Suppressor macrophage treated with lipopolysaccharide for 1 hour (primary cell): Measurements from ENCODE around the gene SCAP.
"Not testable (repeated sequence)": the region's sequence is repeated elsewhere in the genome, so short reads cannot be mapped to it uniquely, and the experiment has no call there.

Experiments
- DNase-seq, 3 donors: peaks; one replicate each; pipeline ENCODE4 v3.0.0-alpha.2; 2020 to 2022

SCAP gene

DNA sequence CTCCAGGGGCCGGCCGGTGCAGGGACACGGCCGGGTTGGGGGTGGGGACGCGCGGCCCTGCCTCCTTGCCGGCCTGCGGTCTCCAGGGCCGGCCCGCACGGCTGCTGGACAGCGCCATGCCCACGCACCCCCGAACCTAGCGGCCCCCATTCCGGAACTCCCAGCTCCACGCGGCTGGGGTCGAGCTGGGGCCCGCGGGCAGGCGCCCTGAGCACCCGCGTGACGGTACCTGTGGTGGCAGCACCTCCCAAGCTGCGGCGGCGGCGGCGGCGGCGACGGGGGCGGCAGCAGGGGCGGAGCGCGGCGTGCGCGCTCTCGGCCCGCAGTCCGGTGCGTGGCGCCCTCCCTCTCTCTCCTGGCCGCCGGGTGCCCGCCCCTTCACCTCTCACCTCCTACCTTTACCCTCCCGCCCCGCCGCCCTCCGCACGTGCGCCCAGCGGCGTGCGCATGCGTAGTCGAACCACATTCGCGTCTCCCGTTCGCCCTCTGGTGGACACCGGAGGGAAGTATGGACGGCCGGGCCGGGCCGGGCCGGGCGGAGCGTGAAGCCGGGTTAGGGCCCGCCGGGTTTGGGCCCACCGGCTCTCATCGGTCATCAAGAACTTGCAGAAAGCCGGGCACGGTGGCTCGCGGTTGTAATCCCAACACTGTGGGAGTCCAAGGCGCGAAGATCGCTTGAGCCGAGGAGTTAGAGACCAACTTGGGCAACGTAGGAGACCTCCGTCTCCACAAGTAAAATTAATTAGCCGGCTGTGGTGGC, at the start of gene SCAP:
SCAP (minus strand) TSS at position 372 of the 760 bp plus-strand sequence. CDS start 32,948 bp downstream, outside the sequence.
- peak; percentile 87 to 94 (median 92) for DNase-seq

GRCh38 chr3:47523310-47524073, 47.8 kb upstream of the SCAP start:
- DNase-seq: peak in 1 of 3 donors; percentile 13

- DNase-seq: peak; percentile 93 to 94 (median 93)
Observed at GRCh38 chr3:47522082-47522987, 46.6 kb upstream of the SCAP start.

GRCh38 chr3:47520756-47521155, 45.0 kb upstream of the SCAP start:
- no peak for DNase-seq

DNA sequence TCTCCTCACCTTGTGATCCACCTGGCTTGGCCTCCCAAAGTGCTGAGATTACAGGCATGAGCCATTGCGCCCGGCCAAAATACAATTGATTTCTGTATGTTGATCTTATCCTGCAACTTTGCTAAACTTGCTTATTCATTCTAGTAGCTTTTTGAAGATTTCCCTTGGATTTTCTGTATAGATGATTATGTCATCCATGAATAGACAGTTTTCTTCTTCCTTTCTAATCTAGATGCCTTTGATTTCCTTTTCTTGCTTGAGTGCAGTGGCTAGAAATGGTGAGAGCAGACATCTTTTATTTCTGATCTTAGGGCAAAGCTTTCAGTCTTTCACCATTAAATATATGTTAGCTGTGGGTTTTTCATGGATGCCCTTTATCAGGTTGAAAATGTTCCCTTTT, 42.2 kb upstream of the SCAP start:
- DNase-seq: no peak

- no peak for DNase-seq
Observed at GRCh38 chr3:47515864-47516319, 40.2 kb upstream of the SCAP start.

- DNase-seq: no peak
Observed at GRCh38 chr3:47515100-47515499, 39.4 kb upstream of the SCAP start.

DNA sequence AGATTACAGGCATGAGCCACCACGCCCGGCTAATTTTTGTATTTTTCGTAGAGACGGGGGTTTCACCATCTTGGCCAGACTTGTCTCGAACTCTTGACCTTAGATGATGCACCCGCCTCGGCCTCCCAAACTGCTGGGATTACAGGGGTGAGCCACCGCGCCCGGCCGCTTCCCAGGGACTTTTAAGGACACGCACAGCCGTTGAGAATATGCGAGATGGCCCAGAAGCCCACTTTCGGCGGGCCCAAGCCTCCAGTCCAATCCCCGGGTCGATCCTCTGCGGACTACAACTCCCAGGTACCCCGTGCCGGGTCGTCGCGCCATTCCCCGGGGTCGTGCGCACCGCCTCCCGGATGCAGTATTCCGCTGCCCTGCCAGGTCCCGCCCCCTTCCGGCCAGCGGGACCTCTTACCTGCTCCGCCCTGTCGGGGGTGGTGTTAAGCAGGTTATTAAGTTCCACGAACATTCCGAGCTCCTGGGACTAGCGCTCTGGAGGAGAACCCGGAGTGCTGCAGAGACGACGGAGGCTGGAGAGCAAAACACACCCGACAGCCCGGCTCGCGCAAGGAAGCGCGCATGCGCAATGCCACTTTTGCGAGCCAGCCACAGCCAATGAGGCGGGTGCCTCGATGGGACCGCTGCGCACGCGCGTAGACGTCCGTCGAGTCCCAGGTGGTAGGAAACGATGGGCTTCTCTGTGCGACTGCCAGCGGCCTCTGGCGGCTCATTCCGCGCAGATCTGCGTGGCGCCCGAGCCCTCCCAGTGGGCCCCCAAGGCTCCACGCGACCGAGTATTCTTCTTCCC, 37.6 kb upstream of the SCAP start, which contains the start of gene ELP6:
ELP6 (minus strand) TSS at position 588 of the 805 bp plus-strand sequence; CDS start at position 466, 122 bp downstream.
- peak; percentile 98 for DNase-seq

DNA sequence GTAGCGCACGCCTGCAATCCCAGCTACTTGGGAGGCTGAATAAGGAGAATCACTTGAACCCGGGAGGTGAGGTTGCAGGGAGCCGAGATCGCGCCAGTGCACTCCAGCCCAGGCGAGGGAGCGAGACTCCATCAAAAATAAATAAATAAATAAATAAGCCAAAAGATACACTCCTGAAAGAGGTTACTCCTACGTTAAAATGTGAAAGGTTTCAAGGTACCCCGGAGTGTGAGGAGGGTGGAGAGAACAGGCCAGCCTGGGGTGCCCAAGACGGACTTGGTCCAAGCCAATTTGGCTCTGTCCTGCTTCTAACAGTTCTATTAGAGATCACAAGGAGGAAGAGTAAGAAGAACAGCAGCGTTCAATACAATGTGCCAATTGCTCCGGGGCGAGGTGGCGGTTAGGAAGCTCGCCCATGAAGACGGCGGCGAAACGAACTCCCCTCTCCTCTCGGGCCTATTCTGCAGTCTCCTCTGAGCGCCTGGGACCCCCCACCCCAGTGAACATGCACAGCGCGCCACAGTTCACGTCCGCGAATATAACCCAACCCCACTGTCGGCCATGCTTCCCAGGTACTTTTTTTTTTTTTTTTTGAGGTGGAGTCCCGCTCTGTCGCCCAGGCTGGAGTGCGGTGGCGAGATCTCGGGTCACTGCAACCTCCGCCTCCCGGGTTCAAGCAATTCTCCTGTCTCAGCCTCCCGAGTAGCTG, 36.8 kb upstream of the SCAP start:
- peak in 2 of 3 donors; percentile 7 to 18 for DNase-seq

- not testable (repeated sequence) for DNase-seq
Observed at GRCh38 chr3:47505267-47505666, 29.5 kb upstream of the SCAP start.

DNA sequence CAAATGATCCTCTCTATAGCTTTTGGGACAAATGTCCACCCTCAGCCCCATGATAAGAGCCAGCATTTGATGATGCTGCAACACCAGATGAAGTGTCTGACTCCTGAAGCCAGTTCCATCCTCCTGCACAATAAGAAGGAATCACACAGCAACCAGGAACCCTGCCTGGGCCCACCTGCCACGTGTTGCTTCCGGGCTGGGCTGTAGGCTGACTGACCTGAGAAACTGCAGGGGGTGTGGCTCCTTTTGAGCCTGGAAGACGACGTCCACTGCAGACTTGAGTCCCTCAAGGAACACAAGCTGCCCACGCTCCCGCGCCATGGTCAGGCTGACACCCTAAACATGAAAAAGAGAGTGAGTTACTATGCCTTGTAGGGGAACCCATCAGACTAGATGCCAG, 28.4 kb upstream of the SCAP start:
- no peak for DNase-seq

- no peak for DNase-seq
Observed at GRCh38 chr3:47503033-47503432, 27.3 kb upstream of the SCAP start.

- DNase-seq: no peak
Observed at GRCh38 chr3:47496892-47497291, 21.2 kb upstream of the SCAP start.

GRCh38 chr3:47495886-47496285, 20.1 kb upstream of the SCAP start:
- no peak for DNase-seq

DNA sequence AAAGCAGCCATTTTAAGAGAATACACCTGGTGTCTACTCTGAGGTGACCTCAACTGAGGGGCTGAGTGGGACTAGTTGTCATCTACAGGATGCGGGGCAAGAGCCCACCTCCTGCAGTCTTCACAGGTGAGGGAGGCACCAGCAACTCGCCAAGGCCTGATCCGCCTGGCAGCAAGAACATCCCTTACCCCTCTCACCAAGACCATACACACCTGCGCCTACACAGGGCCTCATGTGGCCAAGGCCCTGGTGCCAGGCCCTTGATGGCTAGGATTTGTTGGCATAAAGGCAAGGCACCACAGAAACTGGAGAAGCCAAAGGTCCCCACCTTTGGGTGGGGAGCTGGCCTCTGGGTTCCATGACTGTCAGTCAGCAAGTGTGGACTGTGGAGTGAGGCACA, 19.4 kb upstream of the SCAP start:
- DNase-seq: no peak

DNA sequence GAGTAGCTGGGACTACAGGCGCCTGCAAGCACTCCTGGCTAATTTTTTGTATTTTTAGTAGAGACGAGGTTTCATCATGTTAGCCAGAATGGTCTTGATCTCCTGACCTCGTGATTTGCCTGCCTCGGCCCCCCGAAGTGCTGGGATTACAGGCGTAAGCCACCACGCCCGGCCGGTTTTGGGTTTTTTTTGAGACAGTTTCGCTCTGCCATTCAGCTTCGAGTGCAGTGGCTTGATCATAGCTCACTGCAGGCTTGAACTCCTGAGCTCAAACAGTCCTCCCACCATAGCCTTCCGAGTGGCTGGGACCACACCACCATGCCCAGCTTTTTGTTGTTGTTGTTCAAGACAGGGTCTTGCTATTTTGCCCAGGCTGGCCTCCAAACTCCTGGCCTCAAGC, 16.0 kb upstream of the SCAP start:
- DNase-seq: no peak

DNA sequence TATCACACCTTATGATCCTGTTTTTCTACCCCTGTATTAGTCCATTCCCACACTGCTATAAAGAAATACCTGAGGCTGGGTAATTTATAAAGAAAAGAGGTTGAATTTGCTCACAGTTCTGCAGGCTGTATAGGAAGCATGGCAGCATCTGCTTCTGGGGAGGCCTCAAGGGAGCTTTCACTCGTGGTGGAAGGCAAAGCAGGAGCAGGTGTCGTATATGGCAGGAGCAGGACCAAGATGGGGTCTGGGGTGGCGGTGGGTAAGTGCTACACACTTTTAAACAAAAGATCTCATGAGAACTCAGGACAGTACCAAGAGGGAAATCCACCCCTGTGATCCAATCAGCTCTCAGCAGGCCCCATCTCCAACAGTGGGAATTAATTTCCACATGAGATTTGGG, 15.4 kb upstream of the SCAP start:
- DNase-seq: no peak

GRCh38 chr3:47487265-47487664, 11.5 kb upstream of the SCAP start:
- no peak for DNase-seq

DNA sequence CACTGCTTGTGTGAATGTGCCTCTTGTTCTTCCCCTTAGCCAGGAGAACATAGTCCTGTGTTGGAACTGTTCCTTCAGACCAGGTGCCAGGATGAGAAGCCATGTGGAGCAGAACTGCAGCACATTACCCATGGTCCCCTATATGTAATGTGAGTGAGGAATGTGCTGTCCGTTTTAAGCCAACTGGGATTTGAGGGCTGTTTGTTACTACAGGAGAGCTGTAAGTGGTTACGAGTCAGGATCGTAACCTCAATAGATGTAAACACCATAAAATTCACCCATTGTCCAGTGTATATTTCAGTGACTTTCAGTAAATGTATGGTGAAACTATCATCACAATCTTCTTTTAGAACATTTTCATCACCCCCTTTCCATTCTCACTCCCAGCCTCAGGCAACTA, 10.1 kb upstream of the SCAP start:
- no peak for DNase-seq

DNA sequence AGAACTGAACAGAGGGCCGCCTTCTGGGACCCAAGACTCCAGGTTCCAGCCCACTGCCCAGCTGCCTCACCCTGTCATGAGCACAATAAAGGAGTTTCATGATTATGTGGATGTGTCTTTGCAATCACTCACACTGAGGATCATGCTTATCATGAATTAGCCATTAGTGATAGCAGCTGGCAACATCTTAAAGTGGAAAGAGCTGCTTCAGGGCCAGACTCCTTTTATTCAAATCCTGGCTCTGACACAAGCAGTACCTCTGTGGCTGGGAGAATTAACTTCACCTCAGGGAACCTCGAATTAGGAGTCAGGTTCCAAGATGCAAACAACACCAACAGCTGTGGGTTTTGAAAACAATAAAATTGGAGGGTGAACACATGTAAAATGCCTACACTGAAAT, 6.6 kb upstream of the SCAP start:
- no peak for DNase-seq

DNA sequence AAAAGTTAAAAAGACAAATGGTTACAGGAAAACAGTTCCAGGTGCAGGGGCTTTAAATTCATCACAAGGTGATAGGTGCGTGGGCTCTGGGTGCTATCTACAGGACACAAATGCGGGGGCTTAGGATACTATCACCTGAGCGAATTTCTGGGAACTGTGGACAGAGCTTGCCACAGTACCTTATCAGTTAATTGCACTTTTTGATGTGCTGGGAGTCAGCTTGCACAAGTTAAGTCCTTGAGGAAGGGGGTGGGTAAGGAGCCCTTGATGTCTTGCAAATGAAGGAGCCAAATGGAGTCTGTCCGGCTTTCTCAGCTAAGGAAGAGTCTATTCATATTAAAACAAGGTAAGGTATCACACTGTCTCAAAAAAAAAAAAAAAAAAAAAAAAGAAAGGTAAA, 6.0 kb upstream of the SCAP start:
- not testable (repeated sequence) for DNase-seq
